ENCODE results near the gene TMEM269.
A peak's percentile ranks its signal among the peaks of the same experiment; 100 is the strongest.
"Not testable (repeated sequence)": the region's sequence is repeated elsewhere in the genome, so short reads cannot be mapped to it uniquely, and the experiment has no call there.

Gene TMEM269

GRCh38 chr1:42748461-42749410, 36.1 kb upstream of the TMEM269 start:
- no CpG with 5 or more reads among the region's 14 CpGs for WGBS, 2 donors (ENCODE audit: extremely low coverage in 2 of 2, insufficient read length in 2 of 2, insufficient replicate concordance in 1 of 2)
- Histone ChIP-seq H2BK15ac (ENCODE audit: low read length) (no peak overlapping the region), H3K9ac (ENCODE audit: low read depth, low read length, poor library complexity) (no peak overlapping the region), H4K91ac (ENCODE audit: low read depth, low read length, poor library complexity) (no peak overlapping the region), H3K18ac (ENCODE audit: low read length) (no peak overlapping the region), H3K4me2 (ENCODE audit: insufficient read depth, low read length, poor library complexity, severe bottlenecking) (no peak overlapping the region), H2AFZ (ENCODE audit: low read length) (no peak overlapping the region), H2AK5ac (ENCODE audit: low read depth, low read length) (no peak overlapping the region), H3K23ac (ENCODE audit: low read depth, low read length, poor library complexity) (no peak overlapping the region), H2BK120ac (ENCODE audit: low read depth, low read length) (no peak overlapping the region), H3K4me1 (ENCODE audit: control insufficient read depth in 2 of 2, insufficient read depth in 1 of 2, low read depth in 1 of 2, low read length in 2 of 2) (no peaks in the 10 kb centered on the region), H2BK5ac (ENCODE audit: low read length) (no peak overlapping the region), H3K27ac (replicated peaks; ENCODE audit: low read length) (no peak overlapping the region), H3K9me3 (replicated peaks in 1 of 2; ENCODE audit: control insufficient read depth in 2 of 2, insufficient read depth in 1 of 2, low read depth in 1 of 2, low read length in 2 of 2) (peaks cover 11 to 12% of the 10 kb centered on the region in 2 donors), H4K8ac (ENCODE audit: low read depth, low read length) (no peak overlapping the region), H3K14ac (ENCODE audit: low read length) (no peak overlapping the region), H2BK12ac (ENCODE audit: low read length) (no peak overlapping the region), H3K79me1 (ENCODE audit: low read depth, low read length) (no peaks in the 10 kb centered on the region), H3K4me3 (ENCODE audit: low read length in 2 of 2) (no peak overlapping the region), H3K4ac (ENCODE audit: low read length) (no peak overlapping the region), H3K36me3 (replicated peaks in 1 of 2; ENCODE audit: control insufficient read depth in 2 of 2, insufficient read depth in 2 of 2, low read length in 2 of 2) (peaks cover 56 to 74% of the 10 kb centered on the region in 2 donors), H3K27me3 (ENCODE audit: control insufficient read depth in 3 of 3, insufficient read depth in 3 of 3, low read depth in 1 of 3, low read length in 3 of 3) (no peaks in the 10 kb centered on the region)
- DNase-seq (ENCODE audit: low spot score): no peak

- no peak overlapping the region for H3K4me3 ChIP-seq (ENCODE audit: low read length in 2 of 2)
- no peak overlapping the region for H3K14ac ChIP-seq (ENCODE audit: low read length)
- no peaks in the 10 kb centered on the region for H3K79me1 ChIP-seq (ENCODE audit: low read depth, low read length)
- peaks cover 69 to 87% of the 10 kb centered on the region in 2 donors for H3K36me3 ChIP-seq (replicated peaks in 1 of 2; ENCODE audit: control insufficient read depth in 2 of 2, insufficient read depth in 2 of 2, low read length in 2 of 2)
- H2BK5ac ChIP-seq (ENCODE audit: low read length): no peak overlapping the region
- no peak overlapping the region for H3K27ac ChIP-seq (replicated peaks; ENCODE audit: low read length)
- H3K4me2 ChIP-seq (ENCODE audit: insufficient read depth, low read length, poor library complexity, severe bottlenecking): no peak overlapping the region
- no peak overlapping the region for H2BK12ac ChIP-seq (ENCODE audit: low read length)
- no peak overlapping the region for H3K23ac ChIP-seq (ENCODE audit: low read depth, low read length, poor library complexity)
- WGBS, 2 donors (ENCODE audit: extremely low coverage in 2 of 2, insufficient read length in 2 of 2, insufficient replicate concordance in 1 of 2): no CpG with 5 or more reads among the region's 12 CpGs
- H2AK5ac ChIP-seq (ENCODE audit: low read depth, low read length): no peak overlapping the region
- peaks cover 11 to 12% of the 10 kb centered on the region in 2 donors for H3K9me3 ChIP-seq (replicated peaks in 1 of 2; ENCODE audit: control insufficient read depth in 2 of 2, insufficient read depth in 1 of 2, low read depth in 1 of 2, low read length in 2 of 2)
- no peak for DNase-seq (ENCODE audit: low spot score)
- no peak overlapping the region for H2BK120ac ChIP-seq (ENCODE audit: low read depth, low read length)
- no peak overlapping the region for H4K8ac ChIP-seq (ENCODE audit: low read depth, low read length)
- peak overlapping the region; percentile 26 for H3K9ac ChIP-seq (ENCODE audit: low read depth, low read length, poor library complexity)
- no peak overlapping the region for H2BK15ac ChIP-seq (ENCODE audit: low read length)
- no peak overlapping the region for H2AFZ ChIP-seq (ENCODE audit: low read length)
- no peak overlapping the region for H3K4ac ChIP-seq (ENCODE audit: low read length)
- no peak overlapping the region for H4K91ac ChIP-seq (ENCODE audit: low read depth, low read length, poor library complexity)
- no peak overlapping the region for H3K18ac ChIP-seq (ENCODE audit: low read length)
- no peaks in the 10 kb centered on the region for H3K4me1 ChIP-seq (ENCODE audit: control insufficient read depth in 2 of 2, insufficient read depth in 1 of 2, low read depth in 1 of 2, low read length in 2 of 2)
- no peaks in the 10 kb centered on the region for H3K27me3 ChIP-seq (ENCODE audit: control insufficient read depth in 3 of 3, insufficient read depth in 3 of 3, low read depth in 1 of 3, low read length in 3 of 3)
These were observed 34.8 kb upstream of the TMEM269 start for GRCh38 chr1:42750041-42750440.

GRCh38 chr1:42751511-42752070, 33.2 kb upstream of the TMEM269 start:
- no CpG with 5 or more reads among the region's 8 CpGs for WGBS, 2 donors (ENCODE audit: extremely low coverage in 2 of 2, insufficient read length in 2 of 2, insufficient replicate concordance in 1 of 2)
- not testable (repeated sequence) for H2AK5ac ChIP-seq (ENCODE audit: low read depth, low read length); H2BK120ac ChIP-seq (ENCODE audit: low read depth, low read length)

GRCh38 chr1:42752284-42752683, 32.5 kb upstream of the TMEM269 start:
- no peak overlapping the region for H3K14ac ChIP-seq (ENCODE audit: low read length)
- H3K9me3 ChIP-seq (replicated peaks in 1 of 2; ENCODE audit: control insufficient read depth in 2 of 2, insufficient read depth in 1 of 2, low read depth in 1 of 2, low read length in 2 of 2): peaks cover 11 to 12% of the 10 kb centered on the region in 2 donors
- H3K4me1 ChIP-seq (ENCODE audit: control insufficient read depth in 2 of 2, insufficient read depth in 1 of 2, low read depth in 1 of 2, low read length in 2 of 2): no peaks in the 10 kb centered on the region
- H3K18ac ChIP-seq (ENCODE audit: low read length): no peak overlapping the region
- DNase-seq (ENCODE audit: low spot score): no peak
- H2BK15ac ChIP-seq (ENCODE audit: low read length): no peak overlapping the region
- no peaks in the 10 kb centered on the region for H3K79me1 ChIP-seq (ENCODE audit: low read depth, low read length)
- H3K23ac ChIP-seq (ENCODE audit: low read depth, low read length, poor library complexity): no peak overlapping the region
- H3K27ac ChIP-seq (replicated peaks; ENCODE audit: low read length): no peak overlapping the region
- no peak overlapping the region for H2BK5ac ChIP-seq (ENCODE audit: low read length)
- H3K4me3 ChIP-seq (ENCODE audit: low read length in 2 of 2): no peak overlapping the region
- H2BK120ac ChIP-seq (ENCODE audit: low read depth, low read length): no peak overlapping the region
- no peak overlapping the region for H2AK5ac ChIP-seq (ENCODE audit: low read depth, low read length)
- H4K8ac ChIP-seq (ENCODE audit: low read depth, low read length): no peak overlapping the region
- no peaks in the 10 kb centered on the region for H3K27me3 ChIP-seq (ENCODE audit: control insufficient read depth in 3 of 3, insufficient read depth in 3 of 3, low read depth in 1 of 3, low read length in 3 of 3)
- H4K91ac ChIP-seq (ENCODE audit: low read depth, low read length, poor library complexity): no peak overlapping the region
- H3K36me3 ChIP-seq (replicated peaks in 1 of 2; ENCODE audit: control insufficient read depth in 2 of 2, insufficient read depth in 2 of 2, low read length in 2 of 2): peaks cover 65 to 88% of the 10 kb centered on the region in 2 donors
- no CpG with 5 or more reads among the region's 6 CpGs for WGBS, 2 donors (ENCODE audit: extremely low coverage in 2 of 2, insufficient read length in 2 of 2, insufficient replicate concordance in 1 of 2)
- H2BK12ac ChIP-seq (ENCODE audit: low read length): no peak overlapping the region
- H3K9ac ChIP-seq (ENCODE audit: low read depth, low read length, poor library complexity): no peak overlapping the region
- H2AFZ ChIP-seq (ENCODE audit: low read length): no peak overlapping the region
- H3K4me2 ChIP-seq (ENCODE audit: insufficient read depth, low read length, poor library complexity, severe bottlenecking): no peak overlapping the region
- H3K4ac ChIP-seq (ENCODE audit: low read length): no peak overlapping the region

More at GRCh38 chr1:42751511-42752070, 33.2 kb upstream of the TMEM269 start:
- not testable (repeated sequence) for H3K4me3 ChIP-seq (ENCODE audit: low read length in 2 of 2); H2BK15ac ChIP-seq (ENCODE audit: low read length); DNase-seq (ENCODE audit: low spot score); H3K18ac ChIP-seq (ENCODE audit: low read length); H2BK5ac ChIP-seq (ENCODE audit: low read length); H4K91ac ChIP-seq (ENCODE audit: low read depth, low read length, poor library complexity); H3K9ac ChIP-seq (ENCODE audit: low read depth, low read length, poor library complexity); H3K27me3 ChIP-seq (ENCODE audit: control insufficient read depth in 3 of 3, insufficient read depth in 3 of 3, low read depth in 1 of 3, low read length in 3 of 3); H3K27ac ChIP-seq (replicated peaks; ENCODE audit: low read length); H3K79me1 ChIP-seq (ENCODE audit: low read depth, low read length); H4K8ac ChIP-seq (ENCODE audit: low read depth, low read length); H3K23ac ChIP-seq (ENCODE audit: low read depth, low read length, poor library complexity); H3K4ac ChIP-seq (ENCODE audit: low read length); H2AFZ ChIP-seq (ENCODE audit: low read length); H3K4me1 ChIP-seq (ENCODE audit: control insufficient read depth in 2 of 2, insufficient read depth in 1 of 2, low read depth in 1 of 2, low read length in 2 of 2); H3K4me2 ChIP-seq (ENCODE audit: insufficient read depth, low read length, poor library complexity, severe bottlenecking); H3K14ac ChIP-seq (ENCODE audit: low read length); H2BK12ac ChIP-seq (ENCODE audit: low read length)
- peaks cover 68 to 88% of the 10 kb centered on the region in 2 donors for H3K36me3 ChIP-seq (replicated peaks in 1 of 2; ENCODE audit: control insufficient read depth in 2 of 2, insufficient read depth in 2 of 2, low read length in 2 of 2)
- peaks cover 11 to 12% of the 10 kb centered on the region in 2 donors for H3K9me3 ChIP-seq (replicated peaks in 1 of 2; ENCODE audit: control insufficient read depth in 2 of 2, insufficient read depth in 1 of 2, low read depth in 1 of 2, low read length in 2 of 2)
